ENCODE measurements around the gene GRK5.

GRK5 gene

DNA sequence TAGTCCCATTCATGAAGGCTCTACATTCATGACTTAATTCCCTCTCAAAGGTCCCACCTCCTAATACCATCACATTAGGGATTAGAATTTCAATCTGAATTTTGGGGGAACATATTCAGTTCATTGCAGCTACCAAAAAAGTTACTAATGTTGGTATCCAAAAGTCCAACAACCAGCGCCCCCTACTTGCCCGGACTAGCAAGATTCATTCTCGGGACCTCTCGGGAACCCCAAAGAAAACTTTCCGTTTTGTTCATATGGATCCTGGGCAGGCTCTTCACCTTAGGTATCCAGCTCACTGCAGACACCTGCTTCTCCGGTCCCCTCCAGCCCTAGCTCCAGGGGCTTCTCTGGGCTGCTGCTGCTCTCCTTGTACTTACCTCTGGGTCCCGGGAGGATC is 8.9 kb upstream of the GRK5 start:
- no peak overlapping the region for H3K4me3 ChIP-seq (ENCODE audit: low read depth, low read length)
- DNase-seq (ENCODE audit: low read depth) = no peak
- TF ChIP-seq, protein P1, sequence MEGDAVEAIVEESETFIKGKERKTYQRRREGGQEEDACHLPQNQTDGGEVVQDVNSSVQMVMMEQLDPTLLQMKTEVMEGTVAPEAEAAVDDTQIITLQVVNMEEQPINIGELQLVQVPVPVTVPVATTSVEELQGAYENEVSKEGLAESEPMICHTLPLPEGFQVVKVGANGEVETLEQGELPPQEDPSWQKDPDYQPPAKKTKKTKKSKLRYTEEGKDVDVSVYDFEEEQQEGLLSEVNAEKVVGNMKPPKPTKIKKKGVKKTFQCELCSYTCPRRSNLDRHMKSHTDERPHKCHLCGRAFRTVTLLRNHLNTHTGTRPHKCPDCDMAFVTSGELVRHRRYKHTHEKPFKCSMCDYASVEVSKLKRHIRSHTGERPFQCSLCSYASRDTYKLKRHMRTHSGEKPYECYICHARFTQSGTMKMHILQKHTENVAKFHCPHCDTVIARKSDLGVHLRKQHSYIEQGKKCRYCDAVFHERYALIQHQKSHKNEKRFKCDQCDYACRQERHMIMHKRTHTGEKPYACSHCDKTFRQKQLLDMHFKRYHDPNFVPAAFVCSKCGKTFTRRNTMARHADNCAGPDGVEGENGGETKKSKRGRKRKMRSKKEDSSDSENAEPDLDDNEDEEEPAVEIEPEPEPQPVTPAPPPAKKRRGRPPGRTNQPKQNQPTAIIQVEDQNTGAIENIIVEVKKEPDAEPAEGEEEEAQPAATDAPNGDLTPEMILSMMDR (IDR thresholded peaks at IDR 0.05; ENCODE audit: low read depth, low read length, missing control alignments) = peak; percentile 61

DNA sequence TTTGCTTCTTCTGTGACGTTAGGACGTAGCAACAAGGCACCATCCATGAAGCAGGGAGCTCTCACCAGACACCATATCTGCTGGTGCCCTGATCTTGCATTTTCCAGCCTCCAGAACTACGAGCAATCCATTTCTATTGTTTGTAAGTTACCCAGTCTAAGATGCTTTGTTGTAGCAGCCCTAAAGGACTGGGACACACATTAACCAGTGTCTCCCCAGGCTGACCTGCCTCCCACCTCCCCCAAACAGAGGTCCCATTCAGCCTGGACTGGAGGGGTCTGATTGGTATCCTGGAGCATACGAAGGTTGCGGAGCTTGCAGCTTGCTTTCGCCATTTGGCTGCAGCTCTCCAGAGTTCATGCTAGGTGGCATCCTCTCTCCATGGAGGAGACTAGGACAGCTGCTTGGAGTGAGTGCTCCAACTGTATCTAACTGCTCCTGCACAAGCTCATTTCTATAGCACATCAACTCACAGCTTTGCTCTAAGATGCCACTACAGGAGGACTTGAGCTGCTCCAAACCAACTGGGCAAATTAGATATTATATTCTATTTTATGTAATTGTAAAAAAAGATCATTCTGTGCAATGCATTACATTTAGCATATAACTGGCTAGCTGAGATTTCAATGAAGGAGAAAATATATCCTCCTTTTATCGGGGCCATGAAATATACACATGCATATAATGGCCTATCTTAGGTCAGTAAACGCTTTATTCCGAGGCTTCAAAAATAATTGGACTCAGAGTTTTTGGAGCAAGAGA is 8.0 kb upstream of the GRK5 start:
- H3K4me3 ChIP-seq (ENCODE audit: low read depth, low read length) = no peak overlapping the region
- no peak for DNase-seq (ENCODE audit: low read depth)
- TF ChIP-seq, protein P1 (IDR thresholded peaks at IDR 0.05; ENCODE audit: low read depth, low read length, missing control alignments) = peak; percentile 84

DNA sequence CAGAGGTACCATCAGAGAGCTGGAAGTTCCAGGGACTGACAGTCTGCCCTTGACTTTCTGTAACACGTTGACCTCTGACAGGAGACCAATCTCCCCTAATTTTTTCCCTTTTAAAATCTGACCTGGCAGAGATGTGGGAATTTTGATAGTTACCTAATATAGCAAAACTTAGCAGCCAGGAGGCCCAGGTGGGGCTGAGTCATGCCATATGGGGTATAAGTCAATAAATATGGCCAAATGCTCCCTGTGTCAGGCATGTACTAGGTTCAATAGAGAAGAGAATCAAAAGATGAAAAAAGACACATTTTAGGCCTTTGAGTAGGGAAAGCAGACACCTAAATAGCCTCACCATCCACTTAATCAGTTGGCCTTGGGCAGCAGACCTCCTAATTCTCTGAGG is 6.1 kb upstream of the GRK5 start:
- no peak overlapping the region for H3K4me3 ChIP-seq (ENCODE audit: low read depth, low read length)
- TF ChIP-seq, protein P1 (IDR thresholded peaks at IDR 0.05; ENCODE audit: low read depth, low read length, missing control alignments) = no peak
- no peak for DNase-seq (ENCODE audit: low read depth)

DNA sequence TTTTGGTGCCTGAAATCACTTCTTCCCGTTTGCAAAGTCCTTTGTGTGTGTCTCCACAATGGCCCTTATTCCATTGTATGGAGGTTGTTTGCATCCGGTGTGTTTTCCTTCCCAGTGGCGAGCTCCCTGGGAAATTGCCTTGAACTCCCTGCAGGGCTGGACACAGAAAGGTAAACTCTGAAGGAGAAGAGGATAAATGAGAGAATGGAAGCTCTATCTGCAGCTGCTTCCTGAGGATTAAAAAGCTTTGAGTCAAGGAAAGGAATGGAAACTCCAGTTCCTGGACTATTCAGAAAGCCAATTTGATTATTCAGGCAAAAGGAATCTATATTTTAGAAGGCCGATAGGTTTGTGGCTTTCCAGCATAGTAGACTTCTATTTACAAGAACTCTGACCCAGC is 4.4 kb upstream of the GRK5 start:
- no peak for DNase-seq (ENCODE audit: low read depth)
- TF ChIP-seq, protein P1 (IDR thresholded peaks at IDR 0.05; ENCODE audit: low read depth, low read length, missing control alignments) = no peak
- H3K4me3 ChIP-seq (ENCODE audit: low read depth, low read length) = no peak overlapping the region

DNA sequence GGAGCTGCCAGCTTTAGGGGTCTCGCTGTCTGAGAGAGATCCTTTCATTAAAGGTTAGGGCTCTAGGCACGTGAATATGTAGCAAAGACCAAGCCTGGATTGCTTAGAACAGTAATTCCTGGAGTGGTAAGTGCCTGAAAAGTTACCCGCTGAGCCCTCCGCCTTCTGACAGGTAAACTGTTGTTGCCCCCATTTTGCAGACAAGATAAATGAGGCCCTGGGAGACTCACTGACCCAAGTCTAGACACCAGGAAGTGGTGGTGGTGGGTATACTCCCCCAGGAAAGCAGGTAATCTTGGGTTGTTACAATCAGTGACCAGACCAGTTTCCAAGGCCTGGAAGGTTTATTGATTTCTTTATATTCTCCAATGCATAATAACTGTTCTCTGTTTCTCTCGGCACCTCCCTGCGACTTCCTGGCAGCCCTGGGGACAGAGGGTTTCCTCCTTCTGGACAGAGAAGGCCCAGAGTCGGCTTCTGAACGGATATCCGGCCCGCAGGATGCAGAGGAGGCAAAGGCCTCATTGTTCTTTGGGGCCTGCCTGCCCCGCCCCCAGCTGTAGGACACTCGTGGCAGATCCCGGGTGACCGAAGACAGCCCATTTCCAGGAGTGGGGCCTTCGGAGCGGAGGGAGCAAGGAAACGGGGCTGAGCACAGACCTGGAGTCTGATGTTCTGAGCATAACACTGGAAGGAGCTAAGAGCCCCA is 1.3 kb upstream of the GRK5 start:
- peak overlapping the region; percentile 67 for H3K4me3 ChIP-seq (ENCODE audit: low read depth, low read length)
- TF ChIP-seq, protein P1 (IDR thresholded peaks at IDR 0.05; ENCODE audit: low read depth, low read length, missing control alignments) = no peak
- no peak for DNase-seq (ENCODE audit: low read depth)

DNA sequence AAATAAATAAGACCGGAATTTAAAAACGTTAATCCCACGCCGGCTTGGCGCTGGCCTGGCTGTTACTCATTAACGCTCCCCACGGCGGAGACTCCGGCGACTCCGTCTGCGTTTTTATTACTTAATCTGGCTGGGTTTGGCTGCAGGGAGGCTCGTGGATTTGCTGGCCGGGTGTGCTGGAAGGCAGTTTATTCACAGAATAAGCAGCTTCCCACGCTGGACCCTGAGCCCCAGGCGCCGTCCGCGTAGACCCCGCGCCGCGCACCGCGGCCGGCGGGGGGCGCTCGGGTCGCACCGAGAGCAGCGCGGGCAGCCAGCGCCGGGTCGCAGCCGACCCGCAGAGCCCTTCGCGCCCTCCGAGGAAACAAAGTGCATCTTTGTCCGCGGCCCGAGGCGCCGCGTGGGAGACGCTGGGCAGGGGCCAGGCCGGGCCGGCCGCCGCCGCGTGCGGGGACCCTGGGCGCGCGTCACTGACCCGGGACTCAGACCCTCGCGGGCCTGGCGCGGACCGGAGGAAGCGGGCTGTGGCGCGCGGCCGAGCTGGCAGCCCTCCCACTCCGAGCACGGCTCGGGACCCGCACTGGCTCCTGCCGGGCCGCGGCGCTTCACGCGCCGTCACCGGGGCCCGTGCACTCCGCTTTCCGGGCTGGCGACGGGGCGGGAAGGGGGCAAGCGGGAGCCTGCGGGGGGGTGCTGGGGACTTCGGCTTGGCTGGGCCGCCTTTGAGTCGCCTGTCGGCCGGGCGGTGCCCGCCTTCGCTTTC is 587 bp upstream of the GRK5 start:
- peak overlapping the region; percentile 67 for H3K4me3 ChIP-seq (ENCODE audit: low read depth, low read length)
- no peak for DNase-seq (ENCODE audit: low read depth)
- TF ChIP-seq, protein P1 (IDR thresholded peaks at IDR 0.05; ENCODE audit: low read depth, low read length, missing control alignments) = peak; percentile 63
